GM12891 (cell line): ENCODE results near the gene MVB12B.

Experiments used
- POLR2A ChIP-seq: IDR thresholded peaks from 2 replicates; pipeline ENCODE4 v1.6.1; 2011; ENCODE audit warnings: low read depth, low read length, control low read depth
- POLR2AphosphoS5 ChIP-seq: IDR thresholded peaks from 2 replicates; pipeline ENCODE4 v1.6.1; 2011; ENCODE audit warnings: low read depth, low read length, control low read depth
- TAF1 ChIP-seq: IDR thresholded peaks from 2 replicates; pipeline ENCODE4 v1.6.1; 2011; ENCODE audit warnings: low read depth, low read length, control low read depth

- TF ChIP-seq POLR2AphosphoS5 (no peak), POLR2A (no peak), TAF1 (no peak)
Observed at GRCh38 chr9:126504086-126504976, 177.7 kb downstream of the MVB12B start.
